ENCODE data around the gene FAM167B. TPM values are rescaled to one million over a fixed set of nuclear protein-coding genes. Genes with fewer than 3 reads are reported as not detected.

The FAM167B gene
- total RNA-seq, 2 experiments from 2014 or later, result 1.6 to 1.8 TPM

GRCh38 chr1:32250893-32251716, 4.1 kb downstream of the FAM167B start, which contains the start of gene LCK:
LCK (plus strand) TSS chr1:32251265; CDS start chr1:32274330, 23,065 bp downstream.
- Histone ChIP-seq H3K9me3 (ENCODE audit: low read length) (no peaks in the 10 kb centered on the region), H3K36me3 (ENCODE audit: insufficient read depth, low read length) (no peaks in the 10 kb centered on the region), H3K9me2 (ENCODE audit: insufficient read depth, low read length) (no peaks in the 10 kb centered on the region), H4K20me1 (ENCODE audit: insufficient read depth, low read length) (no peaks in the 10 kb centered on the region), H3K79me2 (ENCODE audit: insufficient read depth, low read depth, low read length) (peaks cover 43% of the 10 kb centered on the region; the same call in 1 of the 2 replicates), H3K4me3 (ENCODE audit: low read depth, low read length, poor library complexity, severe bottlenecking) (peak within 1 kb of the TSS; percentile 69), H3K27ac (ENCODE audit: low read depth, low read length, poor library complexity, severe bottlenecking) (peak within 1 kb of the TSS; percentile 99), H3K4me2 (ENCODE audit: low read length) (peak within 1 kb of the TSS; percentile 83), H2AFZ (ENCODE audit: low read length) (peak within 1 kb of the TSS; percentile 0; the same call in 1 of the 2 replicates), H3K4me1 (ENCODE audit: insufficient read depth, low read length, poor library complexity, severe bottlenecking) (peaks cover 100% of the 10 kb centered on the region)
- ChIA-PET POLR2A (interaction anchor here (0.6 to 9.6 kb wide), 12 partner anchors 9 to 100 kb away, joined by 3 to 79 read pairs (median 4); partner anchors contain the start of gene HDAC1), CTCF (ENCODE audit: unreplicated experiment) (interaction anchor here (0.7 to 1.5 kb wide), 5 partner anchors 35 to 94 kb away, joined by 3 to 6 read pairs (median 3); no protein-coding TSS in a partner anchor)
- peak; percentile 85 for DNase-seq (ENCODE audit: low spot score)
- no TSS peak for BruUV-seq (replicated peaks)
- intact Hi-C loops (cut with micrococcal nuclease; ENCODE audit: unreplicated experiment), result loop anchor here (1.0 to 2.0 kb wide), 4 partner anchors 14 to 65 kb away; partner anchors contain the start of genes EIF3I, HDAC1 and TMEM234
- TF ChIP-seq CTCF (conservative IDR thresholded peaks at IDR 0.05; ENCODE audit: low read length) (no peak), EZH2phosphoT487 (IDR thresholded peaks at IDR 0.05; ENCODE audit: borderline replicate concordance, low read depth, low read length) (no peak)

GRCh38 chr1:32255072-32256071, 8.3 kb downstream of the FAM167B start:
- no peaks in the 10 kb centered on the region for H3K9me2 ChIP-seq (ENCODE audit: insufficient read depth, low read length)
- H3K4me3 ChIP-seq (ENCODE audit: low read depth, low read length, poor library complexity, severe bottlenecking), result peak overlapping the region; percentile 69
- TF ChIP-seq EZH2phosphoT487 (IDR thresholded peaks at IDR 0.05; ENCODE audit: borderline replicate concordance, low read depth, low read length), result no peak
- no peak for TF ChIP-seq CTCF (conservative IDR thresholded peaks at IDR 0.05; ENCODE audit: low read length)
- no peaks in the 10 kb centered on the region for H3K9me3 ChIP-seq (ENCODE audit: low read length)
- H3K36me3 ChIP-seq (ENCODE audit: insufficient read depth, low read length), result peaks cover 9% of the 10 kb centered on the region; the same call in 1 of the 2 replicates
- H3K79me2 ChIP-seq (ENCODE audit: insufficient read depth, low read depth, low read length), result peaks cover 84% of the 10 kb centered on the region
- peaks cover 87% of the 10 kb centered on the region for H3K4me1 ChIP-seq (ENCODE audit: insufficient read depth, low read length, poor library complexity, severe bottlenecking)
- DNase-seq (ENCODE audit: low spot score), result peak; percentile 78
- H2AFZ ChIP-seq (ENCODE audit: low read length), result peak overlapping the region; percentile 27; the same call in 1 of the 2 replicates
- H3K27ac ChIP-seq (ENCODE audit: low read depth, low read length, poor library complexity, severe bottlenecking), result peak overlapping the region; percentile 99
- intact Hi-C loops (cut with micrococcal nuclease; ENCODE audit: unreplicated experiment), result no loop called here
- CTCF ChIA-PET (ENCODE audit: unreplicated experiment), result interaction anchor here (0.9 to 1.4 kb wide), 4 partner anchors 11 to 66 kb away, joined by 3 to 6 read pairs (median 3); no protein-coding TSS in a partner anchor
- POLR2A ChIA-PET, result interaction anchor here (0.6 to 9.6 kb wide), 13 partner anchors 9 to 952 kb away, joined by 3 to 70 read pairs (median 5); partner anchors contain the start of genes HDAC1 and MARCKSL1
- peak overlapping the region; percentile 83 for H3K4me2 ChIP-seq (ENCODE audit: low read length)
- no peaks in the 10 kb centered on the region for H4K20me1 ChIP-seq (ENCODE audit: insufficient read depth, low read length)
- TSS peak; percentile 52 for BruUV-seq (replicated peaks)
